SK-N-SH (cell line): Measurements from ENCODE around the gene NHSL1. TPM values are rescaled to one million over a fixed set of nuclear protein-coding genes. Genes with fewer than 3 reads are reported as not detected.

Experiments used
- CTCF ChIA-PET: fragments of 300-600, 350-600 bp; formaldehyde crosslinking; extraction: SDS; loops from one replicate; lab custom pipeline; 2021; lab: Yijun Ruan, JAX
- POLR2A ChIA-PET: fragments of 350-600 bp; sonication (Branson Sonifier 250); formaldehyde crosslinking; extraction: SDS; loops from one replicate; lab custom pipeline; 2020; ENCODE audit warnings: antibody characterized with exemption, inconsistent platforms; lab: Yijun Ruan, JAX
- DNase-seq: peaks from one replicate; pipeline ENCODE4 v3.0.0; 2012
- H2AFZ ChIP-seq: fragments of 200-600 bp; sonication (generic); 2 replicates; pipeline ENCODE4 v1.8.1; 2016; ENCODE audit warnings: antibody characterized with exemption, mild to moderate bottlenecking, low read depth
- H3F3A ChIP-seq: fragments of 200-600 bp; sonication (generic); replicated peaks from 2 replicates; pipeline ENCODE3; 2016; ENCODE audit warnings: antibody characterized with exemption, mild to moderate bottlenecking; ENCODE audit not compliant: insufficient read depth
- H3K27ac ChIP-seq, 2 experiments: fragments of 200-500 bp in 1 of 2; fragments of 200-600 bp in 1 of 2; sonication (Bioruptor generic) in 1 of 2; sonication (generic), shearing (Covaris generic) in 1 of 2; 2 replicates each; pipeline versions ENCODE4 v1.5.1 to v1.6.1; 2014 to 2016; ENCODE audit warnings: low read depth in 2 of 2, inconsistent platforms in 1 of 2, low read length in 1 of 2, mild to moderate bottlenecking in 1 of 2, mixed read lengths in 1 of 2
- H3K27me3 ChIP-seq: fragments of 200-600 bp; sonication (generic), shearing (Covaris generic); 2 replicates; pipeline ENCODE4 v1.6.1; 2016; ENCODE audit warnings: mixed run types; ENCODE audit not compliant: insufficient read depth
- H3K36me3 ChIP-seq, 2 experiments: fragments of 200-500 bp in 1 of 2; fragments of 200-600 bp in 1 of 2; sonication (Bioruptor generic) in 1 of 2; sonication (generic) in 1 of 2; replicated peaks in 1 of 2; 2 replicates each; pipeline versions ENCODE3 to v1.5.1; 2014 to 2016; ENCODE audit warnings: low read length in 1 of 2, mild to moderate bottlenecking in 1 of 2; ENCODE audit not compliant: insufficient read depth in 2 of 2, control insufficient read depth in 1 of 2
- H3K4me1 ChIP-seq, 2 experiments: fragments of 200-500 bp in 1 of 2; fragments of 200-600 bp in 1 of 2; sonication (Bioruptor generic) in 1 of 2; sonication (generic), shearing (Covaris generic) in 1 of 2; 2 replicates each; pipeline versions ENCODE4 v1.5.1 to v1.6.1; 2014 to 2016; ENCODE audit warnings: low read depth in 1 of 2, low read length in 1 of 2, mixed run types in 1 of 2; ENCODE audit not compliant: insufficient read depth in 2 of 2, control insufficient read depth in 1 of 2
- H3K4me2 ChIP-seq: fragments of 200-600 bp; sonication (generic), shearing (Covaris generic); 2 replicates; pipeline ENCODE4 v1.6.1; 2017; ENCODE audit warnings: mixed run types
- H3K4me3 ChIP-seq, 2 experiments: fragments of 200-500 bp in 1 of 2; fragments of 200-600 bp in 1 of 2; sonication (Bioruptor generic) in 1 of 2; sonication (generic), shearing (Covaris generic) in 1 of 2; 2 replicates each; pipeline versions ENCODE4 v1.5.1 to v1.8.1; 2014 to 2016; ENCODE audit warnings: low read depth in 2 of 2, inconsistent platforms in 1 of 2, low read length in 1 of 2, mild to moderate bottlenecking in 1 of 2, mixed read lengths in 1 of 2, moderate library complexity in 1 of 2
- H3K79me2 ChIP-seq: fragments of 200-600 bp; sonication (generic); 2 replicates; pipeline ENCODE4 v1.8.1; 2017; ENCODE audit warnings: mild to moderate bottlenecking; ENCODE audit not compliant: insufficient read depth
- H3K9ac ChIP-seq: fragments of 200-600 bp; sonication (generic); 2 replicates; pipeline ENCODE4 v1.6.1; 2017; ENCODE audit warnings: mixed run types
- H3K9me2 ChIP-seq: fragments of 200-600 bp; sonication (generic); 2 replicates; pipeline ENCODE4 v1.6.1; 2017; ENCODE audit warnings: mixed run types
- H3K9me3 ChIP-seq: fragments of 200-600 bp; sonication (generic); 2 replicates; pipeline ENCODE4 v1.6.1; 2017; ENCODE audit warnings: mixed run types, mild to moderate bottlenecking, moderate library complexity
- H4K20me1 ChIP-seq: fragments of 200-600 bp; sonication (generic); 2 replicates; pipeline ENCODE4 v1.6.1; 2017; ENCODE audit warnings: mild to moderate bottlenecking, mixed run types; ENCODE audit not compliant: insufficient read depth
- FOSL2 ChIP-seq: IDR thresholded peaks from 2 replicates; pipeline ENCODE4 v1.4.0; 2012; ENCODE audit warnings: low read depth, mild to moderate bottlenecking, moderate library complexity, borderline replicate concordance
- JUND ChIP-seq: IDR thresholded peaks from 2 replicates; pipeline ENCODE4 v1.4.0; 2012
- MXI1 ChIP-seq: IDR thresholded peaks from 2 replicates; pipeline ENCODE4 v1.6.1; 2012; ENCODE audit warnings: mild to moderate bottlenecking, low read depth, low read length, improper control_type of control experiment
- RAD21 ChIP-seq: IDR thresholded peaks from 2 replicates; pipeline ENCODE4 v1.6.1; 2012; ENCODE audit warnings: mild to moderate bottlenecking, low read length
- ZBTB33 ChIP-seq: IDR thresholded peaks from 2 replicates; pipeline ENCODE4 v1.4.0; 2012; ENCODE audit warnings: low read depth, borderline replicate concordance
- WGBS: methylation state at CpG from one replicate; pipeline ENCODE4 v1.1.6; 2017; ENCODE audit warnings: low lambda C conversion rate; 5-methylcytosine and 5-hydroxymethylcytosine counted together
- polyA plus RNA-seq, 3 experiments: library from polyadenylated mRNA; depleted of rRNA; stranded (reverse); fragments of >200 nt; gene quantifications; 2 replicates each; pipeline ENCODE4 v1.2.3, GENCODE V29; 2012
- TF ChIP-seq, protein P1 (sequence below): fragments of 200-600 bp; sonication (generic); IDR thresholded peaks from 2 replicates; pipeline ENCODE4 v1.6.1; 2017; ENCODE audit warnings: antibody characterized with exemption, mild to moderate bottlenecking, moderate library complexity
- TF ChIP-seq, protein P2 (sequence below): fragments of 150-350 bp; IDR thresholded peaks from 2 replicates; pipeline ENCODE4 v1.6.1; 2016; ENCODE audit warnings: mild to moderate bottlenecking, low read depth, low read length

NHSL1 gene, protein sequence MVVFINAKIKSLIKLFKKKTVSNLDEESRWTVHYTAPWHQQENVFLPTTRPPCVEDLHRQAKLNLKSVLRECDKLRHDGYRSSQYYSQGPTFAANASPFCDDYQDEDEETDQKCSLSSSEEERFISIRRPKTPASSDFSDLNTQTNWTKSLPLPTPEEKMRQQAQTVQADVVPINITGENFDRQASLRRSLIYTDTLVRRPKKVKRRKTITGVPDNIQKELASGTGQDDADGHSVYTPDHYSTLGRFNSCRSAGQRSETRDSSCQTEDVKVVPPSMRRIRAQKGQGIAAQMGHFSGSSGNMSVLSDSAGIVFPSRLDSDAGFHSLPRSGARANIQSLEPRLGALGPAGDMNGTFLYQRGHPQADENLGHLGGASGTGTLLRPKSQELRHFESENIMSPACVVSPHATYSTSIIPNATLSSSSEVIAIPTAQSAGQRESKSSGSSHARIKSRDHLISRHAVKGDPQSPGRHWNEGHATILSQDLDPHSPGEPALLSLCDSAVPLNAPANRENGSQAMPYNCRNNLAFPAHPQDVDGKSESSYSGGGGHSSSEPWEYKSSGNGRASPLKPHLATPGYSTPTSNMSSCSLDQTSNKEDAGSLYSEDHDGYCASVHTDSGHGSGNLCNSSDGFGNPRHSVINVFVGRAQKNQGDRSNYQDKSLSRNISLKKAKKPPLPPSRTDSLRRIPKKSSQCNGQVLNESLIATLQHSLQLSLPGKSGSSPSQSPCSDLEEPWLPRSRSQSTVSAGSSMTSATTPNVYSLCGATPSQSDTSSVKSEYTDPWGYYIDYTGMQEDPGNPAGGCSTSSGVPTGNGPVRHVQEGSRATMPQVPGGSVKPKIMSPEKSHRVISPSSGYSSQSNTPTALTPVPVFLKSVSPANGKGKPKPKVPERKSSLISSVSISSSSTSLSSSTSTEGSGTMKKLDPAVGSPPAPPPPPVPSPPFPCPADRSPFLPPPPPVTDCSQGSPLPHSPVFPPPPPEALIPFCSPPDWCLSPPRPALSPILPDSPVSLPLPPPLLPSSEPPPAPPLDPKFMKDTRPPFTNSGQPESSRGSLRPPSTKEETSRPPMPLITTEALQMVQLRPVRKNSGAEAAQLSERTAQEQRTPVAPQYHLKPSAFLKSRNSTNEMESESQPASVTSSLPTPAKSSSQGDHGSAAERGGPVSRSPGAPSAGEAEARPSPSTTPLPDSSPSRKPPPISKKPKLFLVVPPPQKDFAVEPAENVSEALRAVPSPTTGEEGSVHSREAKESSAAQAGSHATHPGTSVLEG (N-terminal part only)
- under 0.01 TPM in 1 of 2 replicates, not detected in the other for polyA plus RNA-seq (2012; rRNA removed)
- polyA plus RNA-seq (2012; cell fraction: cytosol; rRNA removed), result 0.03 and 0.08 TPM in 2 replicates
- polyA plus RNA-seq (2012; cell fraction: nucleus; rRNA removed), result 0.01 TPM in 1 of 2 replicates, not detected in the other

DNA sequence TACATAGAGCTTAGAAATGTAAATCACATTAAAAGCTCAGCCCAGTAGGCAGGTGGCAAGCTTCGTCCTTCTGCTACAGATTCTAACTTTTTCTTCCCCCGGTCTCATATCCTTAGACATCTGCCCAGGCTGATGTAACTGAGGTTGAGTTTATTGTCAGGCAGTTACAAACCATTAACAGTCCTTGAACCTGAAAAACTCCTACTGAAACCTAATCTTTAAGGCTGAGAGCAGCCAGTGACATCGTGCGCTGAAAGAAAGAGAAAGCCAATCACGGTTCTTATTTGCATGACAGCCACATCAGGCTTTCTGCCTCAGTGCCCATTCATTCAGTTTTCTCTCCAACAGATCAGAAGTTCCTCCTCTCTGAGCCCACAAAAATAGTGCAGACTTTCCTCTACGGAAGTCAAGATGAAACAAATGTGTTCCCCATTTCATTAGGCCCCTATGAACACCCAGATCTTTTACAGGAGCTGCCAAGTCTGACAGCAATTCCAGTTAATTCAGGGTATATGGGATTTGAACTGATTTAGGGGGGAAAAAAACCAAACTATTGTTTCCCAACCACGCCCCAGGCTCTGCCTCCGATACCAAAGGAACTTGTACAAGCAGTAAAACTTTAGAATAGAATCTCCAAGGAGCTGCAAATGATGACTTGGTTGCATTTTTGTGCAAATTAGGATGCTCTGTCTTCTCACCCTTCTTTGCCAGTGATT lies at the start of gene NHSL1:
Gene NHSL1, minus strand, starts transcription at position 192 of the 716 bp plus-strand sequence. CDS start 204 bp downstream, outside the sequence.
- DNase-seq, result no peak
- WGBS, result 5% methylated on average over 8 of the region's 8 CpGs
- no peak within 1 kb of the TSS for H3K9ac ChIP-seq

More for the DNA sequence above, at the start of gene NHSL1:
- Histone ChIP-seq H2AFZ (no peak within 1 kb of the TSS), H3K4me3 (no peak within 1 kb of the TSS), H3K4me1 (no peaks in the 10 kb centered on the region), H4K20me1 (no peaks in the 10 kb centered on the region), H3K9me2 (no peaks in the 10 kb centered on the region), H3K27ac (no peak within 1 kb of the TSS), H3K79me2 (no peaks in the 10 kb centered on the region), H3K27me3 (peaks cover 25% of the 10 kb centered on the region; the same call in 1 of the 2 replicates), H3K36me3 (no peaks in the 10 kb centered on the region), H3K4me2 (no peak within 1 kb of the TSS), H3K9me3 (no peaks in the 10 kb centered on the region), H3F3A (no peaks in the 10 kb centered on the region)
- TF ChIP-seq, protein P1, sequence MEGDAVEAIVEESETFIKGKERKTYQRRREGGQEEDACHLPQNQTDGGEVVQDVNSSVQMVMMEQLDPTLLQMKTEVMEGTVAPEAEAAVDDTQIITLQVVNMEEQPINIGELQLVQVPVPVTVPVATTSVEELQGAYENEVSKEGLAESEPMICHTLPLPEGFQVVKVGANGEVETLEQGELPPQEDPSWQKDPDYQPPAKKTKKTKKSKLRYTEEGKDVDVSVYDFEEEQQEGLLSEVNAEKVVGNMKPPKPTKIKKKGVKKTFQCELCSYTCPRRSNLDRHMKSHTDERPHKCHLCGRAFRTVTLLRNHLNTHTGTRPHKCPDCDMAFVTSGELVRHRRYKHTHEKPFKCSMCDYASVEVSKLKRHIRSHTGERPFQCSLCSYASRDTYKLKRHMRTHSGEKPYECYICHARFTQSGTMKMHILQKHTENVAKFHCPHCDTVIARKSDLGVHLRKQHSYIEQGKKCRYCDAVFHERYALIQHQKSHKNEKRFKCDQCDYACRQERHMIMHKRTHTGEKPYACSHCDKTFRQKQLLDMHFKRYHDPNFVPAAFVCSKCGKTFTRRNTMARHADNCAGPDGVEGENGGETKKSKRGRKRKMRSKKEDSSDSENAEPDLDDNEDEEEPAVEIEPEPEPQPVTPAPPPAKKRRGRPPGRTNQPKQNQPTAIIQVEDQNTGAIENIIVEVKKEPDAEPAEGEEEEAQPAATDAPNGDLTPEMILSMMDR, result no peak
- TF ChIP-seq JUND (no peak), MXI1 (no peak), RAD21 (no peak), FOSL2 (no peak), ZBTB33 (no peak)
- TF ChIP-seq, protein P2, sequence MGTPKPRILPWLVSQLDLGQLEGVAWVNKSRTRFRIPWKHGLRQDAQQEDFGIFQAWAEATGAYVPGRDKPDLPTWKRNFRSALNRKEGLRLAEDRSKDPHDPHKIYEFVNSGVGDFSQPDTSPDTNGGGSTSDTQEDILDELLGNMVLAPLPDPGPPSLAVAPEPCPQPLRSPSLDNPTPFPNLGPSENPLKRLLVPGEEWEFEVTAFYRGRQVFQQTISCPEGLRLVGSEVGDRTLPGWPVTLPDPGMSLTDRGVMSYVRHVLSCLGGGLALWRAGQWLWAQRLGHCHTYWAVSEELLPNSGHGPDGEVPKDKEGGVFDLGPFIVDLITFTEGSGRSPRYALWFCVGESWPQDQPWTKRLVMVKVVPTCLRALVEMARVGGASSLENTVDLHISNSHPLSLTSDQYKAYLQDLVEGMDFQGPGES, result no peak
- POLR2A ChIA-PET, result no interaction called here
- CTCF ChIA-PET, result no interaction called here
